Testis (tissue), 2 donors: ENCODE measurements around the gene CHTF18.

Experiments used
- POLR2A ChIP-seq: fragments of 450-650 bp; IDR thresholded peaks from one replicate; pipeline ENCODE4 v1.6.1; 2017; ENCODE audit warnings: antibody characterized with exemption, mild to moderate bottlenecking, moderate library complexity
- TF ChIP-seq, protein P1 (sequence below), 3 experiments: fragments of 450-650 bp in 2 of 3; fragments of 200-600 bp in 1 of 3; sonication (generic) in 1 of 3; IDR thresholded peaks; one replicate each; pipeline ENCODE4 v1.5.1; 2016 to 2019; ENCODE audit warnings: antibody characterized with exemption in 3 of 3, mild to moderate bottlenecking in 2 of 3, moderate library complexity in 1 of 3

GRCh38 chr16:752007-752312, 36.5 kb upstream of the CHTF18 start:
- TF ChIP-seq, protein P1, sequence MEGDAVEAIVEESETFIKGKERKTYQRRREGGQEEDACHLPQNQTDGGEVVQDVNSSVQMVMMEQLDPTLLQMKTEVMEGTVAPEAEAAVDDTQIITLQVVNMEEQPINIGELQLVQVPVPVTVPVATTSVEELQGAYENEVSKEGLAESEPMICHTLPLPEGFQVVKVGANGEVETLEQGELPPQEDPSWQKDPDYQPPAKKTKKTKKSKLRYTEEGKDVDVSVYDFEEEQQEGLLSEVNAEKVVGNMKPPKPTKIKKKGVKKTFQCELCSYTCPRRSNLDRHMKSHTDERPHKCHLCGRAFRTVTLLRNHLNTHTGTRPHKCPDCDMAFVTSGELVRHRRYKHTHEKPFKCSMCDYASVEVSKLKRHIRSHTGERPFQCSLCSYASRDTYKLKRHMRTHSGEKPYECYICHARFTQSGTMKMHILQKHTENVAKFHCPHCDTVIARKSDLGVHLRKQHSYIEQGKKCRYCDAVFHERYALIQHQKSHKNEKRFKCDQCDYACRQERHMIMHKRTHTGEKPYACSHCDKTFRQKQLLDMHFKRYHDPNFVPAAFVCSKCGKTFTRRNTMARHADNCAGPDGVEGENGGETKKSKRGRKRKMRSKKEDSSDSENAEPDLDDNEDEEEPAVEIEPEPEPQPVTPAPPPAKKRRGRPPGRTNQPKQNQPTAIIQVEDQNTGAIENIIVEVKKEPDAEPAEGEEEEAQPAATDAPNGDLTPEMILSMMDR (IDR thresholded peaks at IDR 0.05): no peak
- TF ChIP-seq POLR2A: no peak
